NCI-H2029 (cell line): ENCODE measurements around the gene FBXW11.

Experiments used
- DNase-seq: peaks from one replicate; lab custom pipeline; 2025; lab: John Stamatoyannopoulos, UW

FBXW11 gene

GRCh38 chr5:171867786-171868185 lies 138.7 kb downstream of the FBXW11 start:
- DNase-seq = no peak

GRCh38 chr5:171865471-171865870 lies 141.0 kb downstream of the FBXW11 start:
- no peak for DNase-seq

GRCh38 chr5:171863935-171864334 lies 142.5 kb downstream of the FBXW11 start:
- no peak for DNase-seq

- no peak for DNase-seq
These were observed 143.8 kb downstream of the FBXW11 start for GRCh38 chr5:171862624-171863023.

- no peak for DNase-seq
These were observed 145.1 kb downstream of the FBXW11 start for GRCh38 chr5:171861381-171861780.

GRCh38 chr5:171858303-171858702 lies 148.1 kb downstream of the FBXW11 start:
- DNase-seq = no peak

- no peak for DNase-seq
These were observed 149.0 kb downstream of the FBXW11 start for GRCh38 chr5:171857489-171857876.

GRCh38 chr5:171855798-171856763 lies 150.4 kb downstream of the FBXW11 start:
- DNase-seq = no peak

GRCh38 chr5:171855265-171855664 lies 151.2 kb downstream of the FBXW11 start:
- DNase-seq = no peak

GRCh38 chr5:171852255-171852681 lies 154.2 kb downstream of the FBXW11 start:
- DNase-seq = no peak

GRCh38 chr5:171851251-171851650 lies 155.2 kb downstream of the FBXW11 start:
- no peak for DNase-seq

GRCh38 chr5:171850324-171850947 lies 156.0 kb downstream of the FBXW11 start:
- DNase-seq = no peak

GRCh38 chr5:171849585-171850323 lies 156.7 kb downstream of the FBXW11 start:
- no peak for DNase-seq

- no peak for DNase-seq
These were observed 157.4 kb downstream of the FBXW11 start for GRCh38 chr5:171848911-171849520.

GRCh38 chr5:171848486-171848885 lies 158.0 kb downstream of the FBXW11 start:
- no peak for DNase-seq

GRCh38 chr5:171848006-171848405 lies 158.4 kb downstream of the FBXW11 start:
- no peak for DNase-seq

GRCh38 chr5:171847026-171847425 lies 159.4 kb downstream of the FBXW11 start:
- no peak for DNase-seq

GRCh38 chr5:171846323-171846722 lies 160.1 kb downstream of the FBXW11 start:
- DNase-seq = no peak

- DNase-seq = no peak
These were observed 160.6 kb downstream of the FBXW11 start for GRCh38 chr5:171845857-171846256.

GRCh38 chr5:171845040-171845630 lies 161.3 kb downstream of the FBXW11 start:
- DNase-seq = no peak

GRCh38 chr5:171842777-171843328 lies 163.6 kb downstream of the FBXW11 start:
- DNase-seq = no peak
